IMR-90 (cell line): Measurements from ENCODE around the gene TCERG1L. TPM values are rescaled to one million over a fixed set of nuclear protein-coding genes. Genes with fewer than 3 reads are reported as not detected.

Source experiments
- ATAC-seq: fragments of 200-7000 bp; cut with Tn5 transposase; 2 replicates; pipeline ENCODE4 v1.9.1; 2020; ENCODE audit warnings: low read depth, mild to moderate bottlenecking, moderate library complexity
- BruUV-seq: library from RNA; stranded (reverse); fragments of 400-500 nt; replicated peaks from 2 replicates; lab custom pipeline; 2021; lab: Mats Ljungman, UMichigan
- CTCF ChIA-PET: fragments of 300-600 bp; formaldehyde crosslinking; extraction: SDS; loops from one replicate; lab custom pipeline; 2021; ENCODE audit warnings: antibody characterized with exemption; lab: Yijun Ruan, JAX
- POLR2A ChIA-PET: fragments of 300-600 bp; sonication (Branson Sonifier 250); formaldehyde crosslinking; loops from one replicate; lab custom pipeline; 2022; ENCODE audit warnings: antibody characterized with exemption; ENCODE audit not compliant: unreplicated experiment; lab: Charles Lee
- DNase-seq: peaks from one replicate; pipeline ENCODE4 v3.0.0; 2013
- H2AFZ ChIP-seq: replicated peaks from 2 replicates; pipeline ENCODE3; 2013; ENCODE audit warnings: low read length, mild to moderate bottlenecking; ENCODE audit not compliant: poor library complexity
- H2AK5ac ChIP-seq: 2 replicates; pipeline ENCODE4 v1.6.1; 2013; ENCODE audit warnings: low read depth, low read length, inconsistent platforms
- H2AK9ac ChIP-seq: replicated peaks from 2 replicates; pipeline ENCODE3; 2013; ENCODE audit warnings: mild to moderate bottlenecking, low read depth, low read length, moderate library complexity; ENCODE audit not compliant: poor library complexity
- H2BK120ac ChIP-seq: 2 replicates; pipeline ENCODE4 v1.6.1; 2013; ENCODE audit warnings: low read depth, low read length, inconsistent platforms
- H2BK15ac ChIP-seq: 3 replicates; pipeline ENCODE4 v1.6.1; 2013; ENCODE audit warnings: low read depth, low read length, inconsistent platforms
- H2BK20ac ChIP-seq: 2 replicates; pipeline ENCODE4 v1.6.1; 2013; ENCODE audit warnings: low read depth, mild to moderate bottlenecking, inconsistent platforms, low read length, moderate library complexity
- H2BK5ac ChIP-seq: 2 replicates; pipeline ENCODE4 v1.6.1; 2013; ENCODE audit warnings: mild to moderate bottlenecking, low read depth, low read length, inconsistent platforms; ENCODE audit not compliant: poor library complexity, severe bottlenecking
- H3K14ac ChIP-seq: replicated peaks from 2 replicates; pipeline ENCODE4 v1.6.1; 2013; ENCODE audit warnings: low read depth, low read length, inconsistent platforms
- H3K18ac ChIP-seq: 2 replicates; pipeline ENCODE4 v1.6.1; 2013; ENCODE audit warnings: low read depth, low read length, control low read depth
- H3K23ac ChIP-seq: 2 replicates; pipeline ENCODE4 v1.6.1; 2013; ENCODE audit warnings: low read depth, low read length, inconsistent platforms
- H3K27ac ChIP-seq: 2 replicates; pipeline ENCODE4 v1.5.1; 2013; ENCODE audit warnings: mild to moderate bottlenecking, control low read depth, low read length; ENCODE audit not compliant: insufficient read depth
- H3K27me3 ChIP-seq: 2 replicates; pipeline ENCODE4 v1.6.1; 2013; ENCODE audit warnings: low read length; ENCODE audit not compliant: control insufficient read depth, insufficient read depth
- H3K36me3 ChIP-seq: 2 replicates; pipeline ENCODE4 v1.6.1; 2013; ENCODE audit warnings: low read length, mixed read lengths; ENCODE audit not compliant: control insufficient read depth, insufficient read depth
- H3K4ac ChIP-seq: 2 replicates; pipeline ENCODE4 v1.6.1; 2013; ENCODE audit warnings: low read depth, low read length, inconsistent platforms
- H3K4me1 ChIP-seq: 2 replicates; pipeline ENCODE4 v1.6.1; 2013; ENCODE audit warnings: low read length, mixed read lengths; ENCODE audit not compliant: control insufficient read depth, insufficient read depth
- H3K4me2 ChIP-seq: 2 replicates; pipeline ENCODE4 v1.6.1; 2013; ENCODE audit warnings: low read depth, mild to moderate bottlenecking, control low read depth, low read length, moderate library complexity
- H3K4me3 ChIP-seq: 2 replicates; pipeline ENCODE4 v1.5.1; 2013; ENCODE audit warnings: low read depth, mild to moderate bottlenecking, control low read depth, low read length, moderate library complexity; ENCODE audit not compliant: insufficient read depth
- H3K56ac ChIP-seq: 2 replicates; pipeline ENCODE4 v1.6.1; 2013; ENCODE audit warnings: low read length, inconsistent platforms; ENCODE audit not compliant: insufficient read depth; ENCODE audit errors: extremely low read depth
- H3K79me1 ChIP-seq, 2 experiments: 2 replicates each; pipeline ENCODE4 v1.6.1; 2013; ENCODE audit warnings: low read length in 2 of 2, inconsistent platforms in 1 of 2, low read depth in 1 of 2
- H3K9ac ChIP-seq: 2 replicates; pipeline ENCODE4 v1.6.1; 2013; ENCODE audit warnings: low read depth, low read length, control low read depth
- H3K9me1 ChIP-seq: 2 replicates; pipeline ENCODE4 v1.6.1; 2013; ENCODE audit warnings: low read length, inconsistent platforms; ENCODE audit not compliant: insufficient read depth
- H3K9me3 ChIP-seq: 2 replicates; pipeline ENCODE4 v1.6.1; 2013; ENCODE audit warnings: low read length; ENCODE audit not compliant: control insufficient read depth, insufficient read depth
- H4K20me1 ChIP-seq: 2 replicates; pipeline ENCODE4 v1.6.1; 2013; ENCODE audit warnings: low read length, inconsistent platforms; ENCODE audit not compliant: insufficient read depth
- H4K5ac ChIP-seq: 2 replicates; pipeline ENCODE4 v1.6.1; 2013; ENCODE audit warnings: mild to moderate bottlenecking, low read depth, low read length, control low read depth
- H4K8ac ChIP-seq, 2 experiments: 2 replicates each; pipeline ENCODE4 v1.6.1; 2013; ENCODE audit warnings: low read depth in 2 of 2, low read length in 2 of 2, control low read depth in 1 of 2, inconsistent platforms in 1 of 2
- H4K91ac ChIP-seq: 2 replicates; pipeline ENCODE4 v1.6.1; 2013; ENCODE audit warnings: low read depth, low read length, inconsistent platforms; ENCODE audit not compliant: insufficient read depth
- BHLHE40 ChIP-seq: fragments of 150-350 bp; IDR thresholded peaks from 2 replicates; pipeline ENCODE4 v1.6.1; 2016; ENCODE audit warnings: mild to moderate bottlenecking, low read depth, low read length
- CHD1 ChIP-seq: IDR thresholded peaks from 2 replicates; pipeline ENCODE4 v1.6.1; 2012; ENCODE audit warnings: low read depth, low read length, improper control_type of control experiment
- CTCF ChIP-seq: conservative IDR thresholded peaks from 2 replicates; pipeline ENCODE4 v1.5.1; 2012; ENCODE audit warnings: mild to moderate bottlenecking, low read depth, low read length, improper control_type of control experiment
- ELK1 ChIP-seq: fragments of 150-350 bp; IDR thresholded peaks from 2 replicates; pipeline ENCODE4 v1.6.1; 2016; ENCODE audit warnings: low read depth, mild to moderate bottlenecking, low read length, moderate library complexity, borderline replicate concordance
- FOS ChIP-seq: fragments of 150-350 bp; IDR thresholded peaks from 2 replicates; pipeline ENCODE4 v1.6.1; 2016; ENCODE audit warnings: low read depth, low read length
- MXI1 ChIP-seq: IDR thresholded peaks from 2 replicates; pipeline ENCODE4 v1.6.1; 2012; ENCODE audit warnings: low read depth, mild to moderate bottlenecking, low read length, moderate library complexity, borderline replicate concordance
- NFE2L2 ChIP-seq: fragments of 150-350 bp; IDR thresholded peaks from 2 replicates; pipeline ENCODE4 v1.6.1; 2016; ENCODE audit warnings: low read depth, mild to moderate bottlenecking, low read length
- RAD21 ChIP-seq: IDR thresholded peaks from 2 replicates; pipeline ENCODE4 v1.6.1; 2012; ENCODE audit warnings: low read length, improper control_type of control experiment
- RFX5 ChIP-seq: IDR thresholded peaks from 2 replicates; pipeline ENCODE4 v1.8.0; 2012; ENCODE audit warnings: low read depth, mild to moderate bottlenecking, low read length, moderate library complexity
- SMC3 ChIP-seq: fragments of 150-350 bp; IDR thresholded peaks from 2 replicates; pipeline ENCODE4 v1.6.1; 2016; ENCODE audit warnings: low read depth, mild to moderate bottlenecking, antibody characterized with exemption, low read length, moderate library complexity
- WGBS, 2 experiments: methylation state at CpG; one replicate each; pipeline versions ENCODE4 v1.1.5 to v1.1.7; 2013; ENCODE audit warnings: missing lambda C conversion rate in 2 of 2; ENCODE audit not compliant: insufficient read length in 1 of 2; ENCODE audit errors: extremely low coverage in 2 of 2; 5-methylcytosine and 5-hydroxymethylcytosine counted together
- dilution Hi-C: fragments of 300-500 bp; cut with HindIII; formaldehyde crosslinking; loops from one replicate; pipeline ENCODE4 v1.14.3; 2018; ENCODE audit warnings: low sequenced_read_pairs; ENCODE audit not compliant: unreplicated experiment
- in situ Hi-C: fragments of 300-500 bp; cut with MboI; formaldehyde crosslinking; loops from 3 replicates; pipeline ENCODE4 v1.14.3; 2019; ENCODE audit warnings: low sequenced_read_pairs, inconsistent platforms, mixed read lengths
- intact Hi-C: fragments of 100-400 bp; cut with micrococcal nuclease; formaldehyde crosslinking; loops from 2 replicates; pipeline ENCODE4 v1.10.0; 2022
- polyA plus RNA-seq, 3 experiments: library from polyadenylated mRNA; depleted of rRNA; stranded (reverse); fragments of >200 nt; gene quantifications; 2 replicates each; pipeline ENCODE4 v1.2.3, GENCODE V29; 2012; ENCODE audit warnings: low replicate concordance in 1 of 3
- total RNA-seq: library from RNA; depleted of rRNA; stranded (reverse); fragments of >200 nt; gene quantifications from 2 replicates; pipeline ENCODE4 v1.2.3, GENCODE V29; 2012

TCERG1L gene
- total and polyA plus RNA-seq, 2 of the 4 experiments (the other 2 are of a cell fraction) = not detected

- Histone ChIP-seq H4K91ac (no peak overlapping the region), H3K27ac (no peak overlapping the region), H2AK5ac (no peak overlapping the region), H3K9me1 (no peaks in the 10 kb centered on the region), H3K36me3 (no peaks in the 10 kb centered on the region), H3K14ac (no peak overlapping the region), H3K23ac (no peak overlapping the region), H3K18ac (no peak overlapping the region), H3K9ac (no peak overlapping the region), H4K20me1 (no peaks in the 10 kb centered on the region), H3K4me3 (no peak overlapping the region), H3K4me2 (no peak overlapping the region), H3K56ac (no peak overlapping the region), H3K79me1 (no peaks in the 10 kb centered on the region), H2BK15ac (no peak overlapping the region), H2BK5ac (no peak overlapping the region), H3K27me3 (no peaks in the 10 kb centered on the region), H2BK120ac (no peak overlapping the region), H4K8ac (no peak overlapping the region), H2BK20ac (no peak overlapping the region), H4K5ac (no peak overlapping the region), H2AK9ac (no peak overlapping the region), H3K9me3 (peaks cover 13% of the 10 kb centered on the region), H3K4me1 (no peaks in the 10 kb centered on the region), H2AFZ (no peak overlapping the region), H3K4ac (no peak overlapping the region)
- TF ChIP-seq ELK1 (no peak), RAD21 (no peak), BHLHE40 (no peak), FOS (no peak), RFX5 (no peak), CTCF (no peak), NFE2L2 (no peak), CHD1 (no peak), MXI1 (no peak), SMC3 (no peak)
- no peak for ATAC-seq
- CTCF ChIA-PET = no interaction called here
- 8% methylated on average over 40 of the region's 76 CpGs; no CpG with 5 or more reads in 1 of the 2 experiments for WGBS, 2 experiments
- intact Hi-C loops = no loop called here
- POLR2A ChIA-PET = no interaction called here
- in situ Hi-C loops = no loop called here
- dilution Hi-C loops = no loop called here
- DNase-seq = no peak
- BruUV-seq = no TSS peak
Measured at GRCh38 chr10:131310551-131311401, 745 bp downstream of the TCERG1L start.
